ENCODE measurements around the gene TUSC7.

The TUSC7 gene

GRCh38 chr3:116709479-116709878, at the start of gene TUSC7:
TUSC7 (plus strand) TSS chr3:116709779.
- no peak for DNase-seq (ENCODE audit: low read depth in 2 of 2, low spot score in 1 of 2)

DNA sequence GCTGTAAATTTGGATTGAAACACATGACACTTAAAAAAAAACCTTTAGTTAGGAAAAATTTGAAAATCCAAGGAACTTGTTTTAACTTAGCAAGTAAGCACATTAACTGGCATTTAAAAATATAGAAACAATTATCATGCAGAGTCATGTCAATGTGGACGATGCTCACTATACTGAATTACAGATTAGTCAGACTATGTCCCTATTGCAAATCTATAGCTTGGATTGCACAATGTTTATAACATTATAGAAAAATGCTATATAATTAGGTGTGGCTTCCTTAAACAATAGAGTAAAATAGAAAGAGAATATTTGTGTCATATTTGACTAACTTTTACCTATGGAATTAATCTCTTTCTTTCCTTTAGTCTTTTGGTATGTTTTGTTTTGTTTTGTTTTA, 48.4 kb upstream of the TUSC7 start:
- no peak for DNase-seq (ENCODE audit: low read depth in 2 of 2, low spot score in 1 of 2)

- no peak for DNase-seq (ENCODE audit: low read depth in 2 of 2, low spot score in 1 of 2)
Observed at GRCh38 chr3:116663161-116664110, 46.1 kb upstream of the TUSC7 start.

GRCh38 chr3:116667324-116667723, 42.3 kb upstream of the TUSC7 start:
- no peak for DNase-seq (ENCODE audit: low read depth in 2 of 2, low spot score in 1 of 2)

GRCh38 chr3:116667791-116668190, 41.8 kb upstream of the TUSC7 start:
- no peak for DNase-seq (ENCODE audit: low read depth in 2 of 2, low spot score in 1 of 2)

GRCh38 chr3:116669576-116669975, 40.0 kb upstream of the TUSC7 start:
- DNase-seq (ENCODE audit: low read depth in 2 of 2, low spot score in 1 of 2): no peak

DNA sequence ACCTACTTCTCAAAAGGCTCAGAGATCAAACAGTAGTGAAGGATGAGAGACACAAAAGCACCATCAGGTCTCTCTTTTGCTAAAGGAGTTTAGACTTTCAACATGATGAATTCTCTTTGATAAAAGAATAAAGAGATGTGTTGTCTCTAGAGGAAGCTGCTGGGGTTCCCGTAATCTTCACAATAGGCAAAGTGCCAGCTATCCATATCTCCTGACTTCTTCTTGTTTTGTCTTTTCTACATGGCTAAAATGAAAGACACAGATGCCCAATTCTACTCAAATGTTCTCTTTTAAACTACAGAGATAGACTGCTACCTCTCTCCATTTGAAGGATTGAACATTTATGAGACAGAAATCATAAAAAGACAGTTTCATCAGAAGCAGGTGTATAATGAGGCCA, 38.4 kb upstream of the TUSC7 start:
- DNase-seq (ENCODE audit: low read depth in 2 of 2, low spot score in 1 of 2): no peak

- no peak for DNase-seq (ENCODE audit: low read depth in 2 of 2, low spot score in 1 of 2)
Observed at GRCh38 chr3:116678853-116679252, 30.7 kb upstream of the TUSC7 start.

- DNase-seq (ENCODE audit: low read depth in 2 of 2, low spot score in 1 of 2): no peak
Observed at GRCh38 chr3:116691041-116691440, 18.5 kb upstream of the TUSC7 start.

- no peak for DNase-seq (ENCODE audit: low read depth in 2 of 2, low spot score in 1 of 2)
Observed at GRCh38 chr3:116701070-116701469, 8.5 kb upstream of the TUSC7 start.

DNA sequence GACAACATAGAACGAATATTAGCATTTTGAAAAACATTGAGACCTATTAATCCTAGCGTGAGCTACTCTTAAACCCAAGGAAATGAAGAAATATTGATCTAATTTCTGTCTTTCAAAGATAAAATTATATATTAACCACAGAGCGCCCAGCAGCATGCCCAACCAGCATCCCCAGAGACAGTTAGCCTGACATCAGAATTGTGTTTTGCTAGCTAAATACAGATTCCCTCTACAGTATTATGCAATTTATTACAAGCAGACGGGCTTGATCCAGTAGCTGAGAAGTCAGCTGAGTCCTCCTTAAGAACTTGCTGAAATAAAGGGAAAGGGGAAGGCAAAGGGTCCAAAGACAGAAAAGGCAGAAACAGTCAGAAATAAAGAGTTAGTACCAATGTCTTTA, 7.2 kb upstream of the TUSC7 start:
- no peak for DNase-seq (ENCODE audit: low read depth in 2 of 2, low spot score in 1 of 2)

- DNase-seq (ENCODE audit: low read depth in 2 of 2, low spot score in 1 of 2): no peak
Observed at GRCh38 chr3:116707531-116707930, 2.0 kb upstream of the TUSC7 start.

DNA sequence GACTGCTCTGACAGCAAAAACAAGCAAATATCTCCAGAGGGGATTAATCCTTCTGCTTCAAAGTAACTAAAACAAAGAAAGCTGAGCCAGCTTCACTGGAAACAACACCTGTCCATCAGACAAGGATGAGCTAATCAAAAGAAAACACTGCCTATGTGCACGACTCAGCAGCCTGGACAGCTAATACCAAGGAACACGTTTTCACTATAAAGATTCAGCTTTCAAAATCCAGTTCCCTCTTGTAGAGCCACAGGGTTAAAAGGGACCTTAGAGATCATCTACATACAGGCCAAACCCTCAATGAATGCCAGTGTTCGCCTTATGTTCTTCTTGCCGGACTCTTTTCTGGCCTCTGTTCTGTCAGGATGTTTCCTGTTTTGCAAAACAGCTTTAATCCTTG, 6.9 kb downstream of the TUSC7 start:
- no peak for DNase-seq (ENCODE audit: low read depth in 2 of 2, low spot score in 1 of 2)

- DNase-seq (ENCODE audit: low read depth in 2 of 2, low spot score in 1 of 2): no peak
Observed at GRCh38 chr3:116717566-116717965, 8.0 kb downstream of the TUSC7 start.

DNA sequence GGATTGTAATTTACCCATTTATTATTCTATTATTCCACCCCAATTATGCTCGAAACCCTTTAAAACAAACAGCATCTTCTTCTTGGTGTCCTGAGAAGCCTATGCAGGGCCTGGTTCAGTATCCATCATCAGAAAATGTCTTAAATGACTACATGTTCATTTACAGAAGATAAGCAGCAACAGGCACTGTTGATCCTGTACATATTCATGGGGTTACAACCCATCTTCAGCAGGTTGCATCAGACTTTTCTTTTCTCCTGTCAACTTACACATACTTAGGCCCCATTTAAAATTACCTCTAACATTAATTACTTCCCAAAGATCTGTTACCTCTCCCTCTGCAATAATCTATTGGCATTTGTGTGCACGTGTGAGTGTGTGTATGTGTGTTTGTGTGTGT, 18.9 kb downstream of the TUSC7 start:
- DNase-seq (ENCODE audit: low read depth in 2 of 2, low spot score in 1 of 2): no peak

DNA sequence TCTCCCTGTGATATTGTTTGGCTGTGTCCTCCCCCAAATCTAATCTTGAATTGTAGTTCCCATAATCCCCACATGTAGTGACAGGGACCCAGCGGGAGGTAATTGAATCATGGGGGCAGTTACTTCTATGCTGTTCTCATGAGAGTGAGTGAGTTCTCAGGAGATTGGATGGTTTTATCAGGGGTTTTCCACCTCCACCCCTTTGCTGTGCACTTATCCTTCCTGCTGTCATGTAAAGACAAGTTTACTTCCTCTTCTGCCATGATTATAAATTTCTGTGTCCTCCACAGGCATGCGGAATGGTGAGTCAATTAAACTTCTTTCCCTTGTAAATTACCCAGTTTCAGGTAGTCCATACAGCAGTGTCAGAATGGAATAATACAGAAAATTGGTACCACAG, 24.7 kb downstream of the TUSC7 start:
- no peak for DNase-seq (ENCODE audit: low read depth in 2 of 2, low spot score in 1 of 2)

DNA sequence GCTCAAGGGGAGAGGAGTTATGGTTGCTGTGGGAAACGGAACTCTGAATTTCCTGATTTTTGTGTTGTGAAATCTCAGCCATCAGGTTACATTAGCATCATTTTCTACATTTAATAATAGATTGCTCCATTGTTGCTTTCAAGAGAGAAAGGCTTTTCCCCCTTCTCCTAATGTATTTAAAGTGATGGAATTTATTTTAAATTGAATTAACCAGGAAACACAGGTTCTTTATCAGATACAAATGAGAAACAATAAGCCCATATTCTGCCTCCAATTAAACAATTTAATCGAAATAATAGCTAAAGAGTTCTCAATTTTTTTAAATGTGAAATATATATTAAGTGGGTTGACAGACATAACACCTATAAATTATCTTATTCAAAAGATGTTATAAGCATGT, 30.1 kb downstream of the TUSC7 start:
- DNase-seq (ENCODE audit: low read depth in 2 of 2, low spot score in 1 of 2): no peak

DNA sequence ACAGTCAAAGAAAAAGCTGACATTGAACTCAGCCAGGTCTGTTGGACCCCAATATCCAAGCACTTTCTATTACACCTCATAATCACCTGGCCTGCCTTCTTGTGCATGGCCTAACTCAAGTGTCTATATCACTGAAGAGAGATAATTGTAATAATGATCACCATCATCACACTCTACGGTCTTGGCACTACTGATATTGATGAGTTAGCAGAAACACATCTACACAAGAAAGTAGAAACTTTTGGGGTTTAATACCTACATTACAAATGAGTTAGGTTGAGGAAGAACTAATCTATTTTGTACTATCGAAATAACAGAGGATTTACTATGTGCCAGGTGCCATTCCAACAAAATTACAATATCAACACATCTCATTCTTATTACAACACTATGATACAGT, 30.7 kb downstream of the TUSC7 start:
- no peak for DNase-seq (ENCODE audit: low read depth in 2 of 2, low spot score in 1 of 2)

- no peak for DNase-seq (ENCODE audit: low read depth in 2 of 2, low spot score in 1 of 2)
Observed at GRCh38 chr3:116741467-116741866, 31.9 kb downstream of the TUSC7 start.

DNA sequence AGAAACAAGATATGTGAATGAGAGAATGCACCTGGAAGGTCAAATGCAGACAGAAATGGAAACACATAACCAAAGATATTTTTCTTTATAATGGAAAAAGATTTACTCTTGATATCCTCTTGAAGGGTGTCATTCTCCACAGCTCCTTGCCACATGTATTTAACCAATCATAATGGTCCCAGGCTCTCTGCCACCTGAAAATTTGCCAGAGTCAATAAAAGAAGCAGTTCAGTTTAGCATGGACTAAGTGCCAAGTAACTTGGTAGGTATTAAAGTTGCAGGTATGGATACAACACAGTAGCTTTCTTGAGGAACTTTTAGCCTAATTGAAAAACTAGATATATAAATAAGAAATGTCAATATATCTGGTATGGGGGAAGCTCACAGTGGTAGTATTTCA, 33.5 kb downstream of the TUSC7 start:
- no peak for DNase-seq (ENCODE audit: low read depth in 2 of 2, low spot score in 1 of 2)

DNA sequence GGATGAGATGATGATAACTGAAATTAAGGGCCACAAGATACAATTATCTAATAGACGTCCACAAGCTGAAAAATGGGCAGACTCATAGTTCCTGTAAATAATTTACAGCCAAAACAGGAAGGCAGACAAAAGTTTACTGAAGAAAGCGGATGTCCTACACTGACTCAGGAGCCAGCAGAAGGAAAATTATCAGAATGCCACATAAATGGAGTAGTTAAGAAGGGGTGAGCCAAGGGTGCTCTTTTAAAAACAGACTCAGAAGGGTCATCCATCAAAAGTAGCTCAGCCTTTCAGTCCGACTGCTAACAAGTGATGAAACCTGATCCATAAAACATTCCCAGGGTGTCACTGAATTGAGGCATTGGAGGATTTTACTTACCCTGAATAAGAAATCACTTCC, 39.8 kb downstream of the TUSC7 start:
- DNase-seq (ENCODE audit: low read depth in 2 of 2, low spot score in 1 of 2): no peak

- no peak for DNase-seq (ENCODE audit: low read depth in 2 of 2, low spot score in 1 of 2)
Observed at GRCh38 chr3:116757315-116757714, 47.7 kb downstream of the TUSC7 start.

DNA sequence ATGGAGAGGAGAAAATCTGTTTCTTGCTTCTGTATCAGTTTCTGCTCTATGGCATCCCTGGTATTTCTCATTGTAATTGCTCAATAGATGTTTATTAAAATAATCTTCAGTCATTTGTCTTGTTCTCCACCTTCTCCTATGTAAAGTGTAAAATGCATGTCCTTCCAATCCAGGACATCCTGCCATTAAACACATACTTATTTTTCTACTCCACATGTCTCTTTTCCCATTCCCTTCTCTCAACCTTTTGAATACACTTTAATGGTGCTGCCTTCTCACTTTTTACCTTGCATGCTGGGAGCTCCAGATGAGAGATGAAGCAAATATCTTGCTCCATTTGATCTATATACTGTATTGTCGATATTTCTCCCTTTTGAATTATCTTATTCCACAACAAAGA, 49.7 kb downstream of the TUSC7 start:
- DNase-seq (ENCODE audit: low read depth in 2 of 2, low spot score in 1 of 2): no peak

Data from stimulated activated CD8-positive, alpha-beta memory T cell treated with anti-CD3 and anti-CD28 coated beads, Interleukin-4, amount 100 ng/mL, for 4 hours (primary cell).